Panc1 (cell line): ENCODE data around the gene ATXN1. TPM values are rescaled to one million over a fixed set of nuclear protein-coding genes. Genes with fewer than 3 reads are reported as not detected.

ENCODE experiments used
- ATAC-seq: fragments of 200-7000 bp; cut with Tn5 transposase; 2 replicates; pipeline ENCODE4 v1.9.1; 2020; ENCODE audit warnings: mild to moderate bottlenecking, moderate library complexity
- BruUV-seq: library from RNA; stranded (reverse); fragments of 400-500 nt; replicated peaks from 2 replicates; lab custom pipeline; 2021; lab: Mats Ljungman, UMichigan
- CTCF ChIA-PET: fragments of 300-600 bp; sonication (Branson Sonifier 250); formaldehyde crosslinking; loops from one replicate; lab custom pipeline; 2022; ENCODE audit warnings: antibody characterized with exemption; lab: Charles Lee
- POLR2A ChIA-PET: fragments of 300-600 bp; sonication (Branson Sonifier 250); formaldehyde crosslinking; loops from one replicate; lab custom pipeline; 2022; ENCODE audit warnings: antibody characterized with exemption; lab: Charles Lee
- DNase-seq: peaks from one replicate; pipeline ENCODE4 v3.0.0-alpha.2; 2010; ENCODE audit warnings: low read depth, low spot score
- H3K27ac ChIP-seq: 2 replicates; pipeline ENCODE4 v1.5.1; 2011; ENCODE audit warnings: mild to moderate bottlenecking, low read length, inconsistent platforms
- H3K27me3 ChIP-seq: fragments of 200-500 bp; sonication (Bioruptor generic); 2 replicates; pipeline ENCODE4 v1.6.0; 2014; ENCODE audit warnings: low read length, inconsistent platforms; ENCODE audit not compliant: control insufficient read depth, insufficient read depth
- H3K36me3 ChIP-seq: fragments of 200-500 bp; sonication (Bioruptor generic); 2 replicates; pipeline ENCODE4 v1.5.1; 2014; ENCODE audit warnings: inconsistent platforms, mild to moderate bottlenecking, low read length, moderate library complexity; ENCODE audit not compliant: control insufficient read depth, insufficient read depth
- H3K4me1 ChIP-seq: 2 replicates; pipeline ENCODE4 v1.5.1; 2011; ENCODE audit warnings: inconsistent platforms, mild to moderate bottlenecking, low read length, moderate library complexity; ENCODE audit not compliant: control insufficient read depth, insufficient read depth
- H3K4me3 ChIP-seq, 2 experiments: 2 replicates each; pipeline ENCODE4 v1.5.1; 2011 to 2012; ENCODE audit warnings: low read depth in 2 of 2, low read length in 2 of 2, mild to moderate bottlenecking in 2 of 2, inconsistent platforms in 1 of 2, moderate library complexity in 1 of 2
- H3K9me3 ChIP-seq: fragments of 200-500 bp; sonication (Bioruptor generic); 2 replicates; pipeline ENCODE4 v1.5.1; 2014; ENCODE audit warnings: low read depth, mild to moderate bottlenecking, inconsistent platforms, low read length, moderate library complexity; ENCODE audit not compliant: control insufficient read depth, insufficient read depth
- CTCF ChIP-seq: fragments of 450-650 bp; IDR thresholded peaks from 2 replicates; pipeline ENCODE4 v1.5.1; 2017; ENCODE audit warnings: mild to moderate bottlenecking
- POLR2AphosphoS5 ChIP-seq: IDR thresholded peaks from 2 replicates; pipeline ENCODE4 v1.6.1; 2012; ENCODE audit warnings: mild to moderate bottlenecking, low read depth, low read length, moderate library complexity
- REST ChIP-seq, 2 experiments: IDR thresholded peaks; 2 replicates each; pipeline ENCODE4 v1.6.1; 2011 to 2012; ENCODE audit warnings: low read depth in 2 of 2, control low read depth in 1 of 2, low read length in 1 of 2, mild to moderate bottlenecking in 1 of 2, moderate library complexity in 1 of 2; ENCODE audit not compliant: insufficient read depth in 1 of 2
- SIN3A ChIP-seq: IDR thresholded peaks from 2 replicates; pipeline ENCODE4 v1.6.1; 2012; ENCODE audit warnings: low read depth, mild to moderate bottlenecking, low read length, moderate library complexity, borderline replicate concordance; ENCODE audit not compliant: insufficient read depth
- TCF7L2 ChIP-seq: IDR thresholded peaks from 2 replicates; pipeline ENCODE4 v1.6.1; 2011; ENCODE audit warnings: mild to moderate bottlenecking, low read depth, low read length, inconsistent platforms
- in situ Hi-C: cut with HindIII; loops from 2 replicates; pipeline ENCODE4 v1.10.0; 2016; ENCODE audit warnings: low sequenced_read_pairs, low pct_unique_long_range_greater_than_20kb
- intact Hi-C: fragments of 100-400 bp; cut with micrococcal nuclease; formaldehyde crosslinking; loops from one replicate; pipeline ENCODE4 v1.10.0; 2022; ENCODE audit not compliant: unreplicated experiment
- total RNA-seq: library from RNA; stranded (reverse); gene quantifications from one replicate; pipeline ENCODE4 v1.2.1, GENCODE V29; 2021; ENCODE audit not compliant: unreplicated experiment

ATXN1 gene
- total RNA-seq, 1 experiment from 2014 or later, result 67.1 TPM

GRCh38 chr6:16352821-16353438 is 408.3 kb downstream of the ATXN1 start:
- no peak overlapping the region for H3K27ac ChIP-seq
- no peak for ATAC-seq
- CTCF ChIA-PET, result no interaction called here
- no peaks in the 10 kb centered on the region for H3K36me3 ChIP-seq
- H3K9me3 ChIP-seq, result no peaks in the 10 kb centered on the region
- 0 out of 2 replicates have a peak, but pooled peaks cover 4% of the 10 kb centered on the region for H3K4me1 ChIP-seq
- DNase-seq, result no peak
- POLR2A ChIA-PET, result no interaction called here
- no peaks in the 10 kb centered on the region for H3K27me3 ChIP-seq
- TF ChIP-seq TCF7L2, result no peak
- TF ChIP-seq CTCF, result no peak
- TF ChIP-seq POLR2AphosphoS5, result no peak
- no peak for TF ChIP-seq SIN3A
- no peak for TF ChIP-seq REST (IDR thresholded peaks at IDR 0.05; ENCODE audit: insufficient read depth in 1 of 2, low read depth in 2 of 2, low read length in 1 of 2)
- in situ Hi-C loops, result no loop called here
- intact Hi-C loops, result no loop called here
- H3K4me3 ChIP-seq, result no peak overlapping the region
- no TSS peak for BruUV-seq

- no peak for TF ChIP-seq TCF7L2
- no peak for TF ChIP-seq REST (IDR thresholded peaks at IDR 0.05; ENCODE audit: insufficient read depth in 1 of 2, low read depth in 2 of 2, low read length in 1 of 2)
- TF ChIP-seq SIN3A, result no peak
- TF ChIP-seq POLR2AphosphoS5, result no peak
- TF ChIP-seq CTCF, result no peak
- Histone ChIP-seq H3K4me3 (no peak overlapping the region), H3K27ac (no peak overlapping the region), H3K27me3 (no peaks in the 10 kb centered on the region), H3K4me1 (0 out of 2 replicates have a peak, but pooled peaks cover 4% of the 10 kb centered on the region), H3K9me3 (no peaks in the 10 kb centered on the region), H3K36me3 (no peaks in the 10 kb centered on the region)
- DNase-seq (no peak), ATAC-seq (no peak)
- ChIA-PET POLR2A (no interaction called here), CTCF (no interaction called here)
- intact Hi-C loops (no loop called here), in situ Hi-C loops (no loop called here)
- no TSS peak for BruUV-seq
Observed at GRCh38 chr6:16352258-16352635, 409.0 kb downstream of the ATXN1 start.
